Pancreas (tissue), 10 donors: ENCODE data around the gene ANKRD24. TPM values are rescaled to one million over a fixed set of nuclear protein-coding genes. Genes with fewer than 3 reads are reported as not detected.

Source experiments
- ATAC-seq, 4 donors: fragments of 200-7000 bp; cut with Tn5 transposase; one replicate each; pipeline versions ENCODE4 v1.8.0 to v1.9.1; 2020; ENCODE audit warnings: mild to moderate bottlenecking in 4 of 4, moderate library complexity in 4 of 4
- DNase-seq, 6 donors: peaks; one replicate each; pipeline ENCODE4 v3.0.0-alpha.2; 2020
- FAIRE-seq: peaks from 2 replicates; lab custom pipeline; 2012; peaks lifted over from hg19 to GRCh38; lab: Jason Lieb, UNC
- H3K27ac ChIP-seq, 4 donors: fragments of 200-600 bp; sonication (generic); 1 replicate in 3 of 4; 2 replicates in 1 of 4; pipeline versions ENCODE4 v1.5.0 to v1.8.0; 2020
- H3K27me3 ChIP-seq, 4 donors: fragments of 200-600 bp; one replicate each; pipeline ENCODE4 v1.8.0; 2021
- H3K36me3 ChIP-seq, 3 donors: fragments of 200-600 bp; sonication (generic) in 1 of 3; one replicate each; pipeline versions ENCODE4 v1.5.0 to v1.8.0; 2020 to 2021
- H3K4me1 ChIP-seq, 3 donors: fragments of 200-600 bp; one replicate each; pipeline ENCODE4 v1.8.0; 2021
- H3K4me3 ChIP-seq, 4 donors: fragments of 200-600 bp; sonication (generic) in 2 of 4; one replicate each; pipeline versions ENCODE4 v1.5.0 to v1.8.0; 2020 to 2021
- H3K9me3 ChIP-seq, 4 donors: fragments of 200-600 bp; one replicate each; pipeline ENCODE4 v1.8.0; 2021
- CTCF ChIP-seq, 4 donors: fragments of 200-600 bp; sonication (generic) in 3 of 4; IDR thresholded peaks; one replicate each; pipeline versions ENCODE4 v1.5.0 to v1.8.0; 2021; ENCODE audit warnings: antibody characterized with exemption in 4 of 4
- WGBS, 2 donors: extraction: QIAGEN DNeasy Blood & Tissue Kit; methylation state at CpG; one replicate each; pipeline ENCODE4 v1.1.7; 2013; 5-methylcytosine and 5-hydroxymethylcytosine counted together
- intact Hi-C, 3 donors: fragments of 100-400 bp; cut with DNase I; formaldehyde crosslinking; loops; one replicate each; pipeline versions ENCODE4 v1.11.1 to v1.14.2; 2022
- polyA plus RNA-seq, 2 donors: library from polyadenylated mRNA; stranded (reverse); fragments of 200-250 nt; gene quantifications; one replicate each; pipeline ENCODE4 v1.2.3, GENCODE V29; 2013
- total RNA-seq, 6 donors: library from RNA; stranded (reverse); fragmentation: NEBNext Ultra II Directional in 4 of 6; extraction: Animal tissue kit (Norgen Biotek cat#: 25700) in 4 of 6; gene quantifications; one replicate each; pipeline versions ENCODE4 v1.2.1 to v1.2.4, GENCODE V29; 2021 to 2023
- donor health status: healthy with polysubstance abuse.
- donor health status: DM: no; HTN: no; CAD: no; lungs with moderate emphysema.
- donor health status: DM: no; HTN: no; CAD: no.
- donor health status: control.
- donor health status: control.
- donor health status: Bipolar disorder and iron deficiency.
- donor health status: DM: yes; HTN: yes; CAD: no.
- donor health status: DM: no; HTN: no; CAD: no.
- donor health status: DM: no; HTN: no; CAD: no.
- donor health status: DM: yes; HTN: yes; CAD: no.

Gene ANKRD24
- total and polyA plus RNA-seq, 8 donors = 0.70 to 14.2 (median 1.9) TPM

- intact Hi-C loops = no loop called here
- DNase-seq (no peak), FAIRE-seq (no peak), ATAC-seq (no peak)
- Histone ChIP-seq H3K4me1 (peaks cover 0 to 13% (median 11%) of the 10 kb centered on the region in 3 donors), H3K36me3 (peaks cover 0 to 27% (median 0%) of the 10 kb centered on the region in 3 donors), H3K27ac (no peak overlapping the region), H3K4me3 (no peak overlapping the region), H3K9me3 (no peaks in the 10 kb centered on the region), H3K27me3 (no peaks in the 10 kb centered on the region)
- TF ChIP-seq CTCF (IDR thresholded peaks at IDR 0.05) = no peak
- 90 to 93% methylated on average over 5 of the region's 5 CpGs for WGBS, 2 donors
These were observed 5.3 kb upstream of the ANKRD24 start for GRCh38 chr19:4177146-4177545.

- peaks cover 0 to 27% (median 0%) of the 10 kb centered on the region in 3 donors for H3K36me3 ChIP-seq
- H3K4me3 ChIP-seq = no peak overlapping the region
- H3K9me3 ChIP-seq = no peaks in the 10 kb centered on the region
- no peaks in the 10 kb centered on the region for H3K27me3 ChIP-seq
- peaks cover 0 to 16% (median 11%) of the 10 kb centered on the region in 3 donors for H3K4me1 ChIP-seq
- FAIRE-seq (no peak), ATAC-seq (no peak), DNase-seq (no peak)
- H3K27ac ChIP-seq = no peak overlapping the region
- intact Hi-C loops = no loop called here
- 91 to 95% methylated on average over 18 of the region's 18 CpGs for WGBS, 2 donors
- TF ChIP-seq CTCF (IDR thresholded peaks at IDR 0.05) = no peak
These were observed 3.5 kb upstream of the ANKRD24 start for GRCh38 chr19:4178990-4179389.

GRCh38 chr19:4181053-4181508 lies 1.4 kb upstream of the ANKRD24 start:
- WGBS, 2 donors = 45 to 69% methylated on average over 2 of the region's 2 CpGs
- Histone ChIP-seq H3K27ac (no peak overlapping the region), H3K36me3 (peaks cover 0 to 19% (median 0%) of the 10 kb centered on the region in 3 donors), H3K4me1 (peaks cover 0 to 16% (median 11%) of the 10 kb centered on the region in 3 donors), H3K4me3 (peak overlapping the region in 1 of 4 donors; percentile 99), H3K9me3 (no peaks in the 10 kb centered on the region), H3K27me3 (no peaks in the 10 kb centered on the region)
- intact Hi-C loops = no loop called here
- DNase-seq = no peak
- no peak for FAIRE-seq
- TF ChIP-seq CTCF (IDR thresholded peaks at IDR 0.05) = no peak
- ATAC-seq = no peak

- WGBS, 2 donors = 53 to 57% methylated on average over 23 of the region's 23 CpGs
- H3K9me3 ChIP-seq = no peaks in the 10 kb centered on the region
- H3K4me3 ChIP-seq = no peak overlapping the region
- peak in 2 of 6 donors; percentile 65 to 73 for DNase-seq
- H3K4me1 ChIP-seq = peaks cover 0 to 16% (median 11%) of the 10 kb centered on the region in 3 donors
- FAIRE-seq = no peak
- intact Hi-C loops = no loop called here
- TF ChIP-seq CTCF (IDR thresholded peaks at IDR 0.05) = no peak
- H3K27me3 ChIP-seq = no peaks in the 10 kb centered on the region
- ATAC-seq = no peak
- no peaks in the 10 kb centered on the region for H3K36me3 ChIP-seq
- H3K27ac ChIP-seq = no peak overlapping the region
These were observed 1.7 kb downstream of the ANKRD24 start for GRCh38 chr19:4183967-4184717.
